Transverse colon (tissue), 4 donors: ENCODE results near the gene AFAP1L2. TPM values are rescaled to one million over a fixed set of nuclear protein-coding genes. Genes with fewer than 3 reads are reported as not detected.

Source experiments
- DNase-seq: peaks from one replicate; pipeline ENCODE4 v3.0.0-alpha.2; 2019
- H3K27ac ChIP-seq, 4 donors: fragments of 200-600 bp; sonication (generic); 2 replicates each; pipeline ENCODE4 v1.5.1; 2016 to 2018; ENCODE audit warnings: inconsistent platforms in 4 of 4
- H3K27me3 ChIP-seq: fragments of 200-600 bp; sonication (generic); 2 replicates; pipeline ENCODE4 v1.5.1; 2017; ENCODE audit warnings: inconsistent platforms
- H3K36me3 ChIP-seq, 4 donors: fragments of 200-600 bp; sonication (generic); 2 replicates each; pipeline ENCODE4 v1.5.1; 2017 to 2019; ENCODE audit warnings: inconsistent platforms in 4 of 4
- H3K4me1 ChIP-seq, 4 donors: fragments of 200-600 bp; sonication (generic); 2 replicates each; pipeline ENCODE4 v1.5.1; 2017 to 2020; ENCODE audit warnings: inconsistent platforms in 4 of 4
- H3K4me3 ChIP-seq, 4 donors: fragments of 200-600 bp; sonication (generic); 1 replicate in 1 of 4; 2 replicates in 3 of 4; pipeline versions ENCODE4 v1.5.1 to v1.6.1; 2017 to 2019; ENCODE audit warnings: inconsistent platforms in 4 of 4
- H3K9me3 ChIP-seq, 2 donors: fragments of 200-600 bp; sonication (generic); 2 replicates each; pipeline ENCODE4 v1.5.1; 2017 to 2019; ENCODE audit warnings: inconsistent platforms in 2 of 2
- CTCF ChIP-seq, 5 experiments: fragments of 200-600 bp in 3 of 5; fragments of 450-650 bp in 2 of 5; sonication (generic) in 3 of 5; IDR thresholded peaks; 1 replicate in 2 of 5; 2 replicates in 3 of 5; pipeline ENCODE4 v1.5.1; 2016 to 2017; ENCODE audit warnings: antibody characterized with exemption in 5 of 5, inconsistent platforms in 3 of 5, mild to moderate bottlenecking in 2 of 5, moderate library complexity in 1 of 5
- EP300 ChIP-seq: sonication (generic); formaldehyde crosslinking; IDR thresholded peaks from one replicate; pipeline ENCODE4 v1.6.1; 2017; ENCODE audit warnings: antibody characterized with exemption, low read depth
- POLR2A ChIP-seq: fragments of 450-650 bp; IDR thresholded peaks from one replicate; pipeline ENCODE4 v1.6.1; 2016; ENCODE audit warnings: antibody characterized with exemption, mild to moderate bottlenecking, moderate library complexity
- POLR2AphosphoS5 ChIP-seq, 3 donors: sonication (generic); formaldehyde crosslinking; IDR thresholded peaks; one replicate each; pipeline ENCODE4 v1.6.1; 2016; ENCODE audit warnings: antibody characterized with exemption in 3 of 3
- WGBS, 2 donors: methylation state at CpG; one replicate each; pipeline ENCODE4 v1.1.5; 2018; ENCODE audit warnings: low coverage in 1 of 2; 5-methylcytosine and 5-hydroxymethylcytosine counted together
- in situ Hi-C, 4 donors: fragments of 200-750 bp; cut with MboI; loops; one replicate each; pipeline versions ENCODE4 v1.15.0 to v1.15.1; 2017; ENCODE audit warnings: low sequenced_read_pairs in 3 of 4, low pct_ligation_motif_present in 1 of 4, low pct_unique_long_range_greater_than_20kb in 1 of 4
- intact Hi-C: fragments of 100-400 bp; cut with DNase I; formaldehyde crosslinking; loops from one replicate; pipeline ENCODE4 v1.15.1; 2023; ENCODE audit warnings: low total_unique reads
- total RNA-seq, 4 donors: library from RNA; depleted of rRNA; stranded (reverse); fragments of >200 nt; gene quantifications; one replicate each; pipeline ENCODE4 v1.1.0, GENCODE V29; 2016

Gene AFAP1L2
- total RNA-seq, 4 donors from 2014 or later = 12.2 to 42.6 (median 13.2) TPM

- DNase-seq = no peak
- no peak for TF ChIP-seq POLR2AphosphoS5 (IDR thresholded peaks at IDR 0.05)
- TF ChIP-seq CTCF (IDR thresholded peaks at IDR 0.05) = no peak
- TF ChIP-seq EP300 = no peak
- TF ChIP-seq POLR2A = no peak
- peaks cover 25% of the 10 kb centered on the region for H3K27me3 ChIP-seq
- H3K4me1 ChIP-seq = peaks cover 9 to 40% (median 21%) of the 10 kb centered on the region in 4 donors
- peak overlapping the region; percentile 66 to 80 (median 75) for H3K27ac ChIP-seq
- no peaks in the 10 kb centered on the region for H3K36me3 ChIP-seq
- no peak overlapping the region for H3K4me3 ChIP-seq
- WGBS, 2 donors = 73 to 78% methylated on average over 2 of the region's 2 CpGs
- in situ Hi-C loops = no loop called here
- intact Hi-C loops = loop anchor here (5.0 kb wide), 1 partner anchor 1300 kb away; no protein-coding TSS in a partner anchor
- H3K9me3 ChIP-seq = no peaks in the 10 kb centered on the region
Measured at GRCh38 chr10:114402233-114402632, 2.1 kb downstream of the AFAP1L2 start.

- Histone ChIP-seq H3K27ac (peak overlapping the region; percentile 66 to 80 (median 75)), H3K4me3 (no peak overlapping the region), H3K27me3 (peaks cover 25% of the 10 kb centered on the region), H3K9me3 (no peaks in the 10 kb centered on the region), H3K4me1 (peaks cover 9 to 46% (median 21%) of the 10 kb centered on the region in 4 donors), H3K36me3 (no peaks in the 10 kb centered on the region)
- TF ChIP-seq POLR2A (no peak), POLR2AphosphoS5 (IDR thresholded peaks at IDR 0.05) (peak; percentile 46 to 69 (median 64)), CTCF (IDR thresholded peaks at IDR 0.05) (no peak), EP300 (peak; percentile 13)
- WGBS, 2 donors = 53 to 66% methylated on average over 4 to 7 of the region's 7 CpGs
- in situ Hi-C loops = no loop called here
- intact Hi-C loops = loop anchor here (5.0 kb wide), 1 partner anchor 1301 kb away; no protein-coding TSS in a partner anchor
- DNase-seq = peak; percentile 61
Measured at GRCh38 chr10:114401195-114401791, 3.0 kb downstream of the AFAP1L2 start.

- peaks cover 9 to 44% (median 21%) of the 10 kb centered on the region in 4 donors for H3K4me1 ChIP-seq
- TF ChIP-seq CTCF (IDR thresholded peaks at IDR 0.05) (no peak), POLR2A (no peak), POLR2AphosphoS5 (IDR thresholded peaks at IDR 0.05) (no peak), EP300 (no peak)
- H3K4me3 ChIP-seq = no peak overlapping the region
- H3K36me3 ChIP-seq = no peaks in the 10 kb centered on the region
- 77 to 94% methylated on average over 2 of the region's 3 CpGs for WGBS, 2 donors
- H3K27me3 ChIP-seq = peaks cover 24% of the 10 kb centered on the region
- in situ Hi-C loops = no loop called here
- no peaks in the 10 kb centered on the region for H3K9me3 ChIP-seq
- peak overlapping the region; percentile 66 to 80 (median 75) for H3K27ac ChIP-seq
- intact Hi-C loops = loop anchor here (5.0 kb wide), 1 partner anchor 1302 kb away; no protein-coding TSS in a partner anchor
- DNase-seq = no peak
Measured at GRCh38 chr10:114400091-114400490, 4.2 kb downstream of the AFAP1L2 start.

DNA sequence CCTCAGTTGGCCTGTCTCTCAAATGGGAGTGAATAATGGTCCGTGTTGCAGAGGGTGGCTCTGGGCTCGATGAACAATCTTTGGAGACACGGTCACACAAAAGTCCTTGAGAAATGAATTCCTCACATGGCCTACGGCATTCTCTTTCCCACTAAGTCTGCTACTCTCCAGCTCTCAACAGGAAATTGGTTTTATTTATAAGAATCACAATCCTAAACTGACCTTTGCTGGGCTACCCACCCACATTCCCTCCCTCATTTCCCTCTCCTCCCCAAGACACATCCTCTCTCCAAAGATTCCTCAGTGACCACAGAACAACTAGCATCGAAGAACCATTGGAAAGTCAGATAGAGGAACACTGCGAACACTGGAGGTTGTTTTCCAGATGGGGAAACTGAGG is 4.7 kb downstream of the AFAP1L2 start:
- WGBS, 2 donors = 45 to 73% methylated on average over 4 to 6 of the region's 6 CpGs
- peak overlapping the region; percentile 66 to 80 (median 75) for H3K27ac ChIP-seq
- in situ Hi-C loops = no loop called here

More for the DNA sequence above, 4.7 kb downstream of the AFAP1L2 start:
- intact Hi-C loops = no loop called here
- no peak overlapping the region for H3K4me3 ChIP-seq
- peaks cover 9 to 40% (median 19%) of the 10 kb centered on the region in 4 donors for H3K4me1 ChIP-seq
- H3K36me3 ChIP-seq = no peaks in the 10 kb centered on the region
- no peaks in the 10 kb centered on the region for H3K9me3 ChIP-seq
- no peak for DNase-seq
- TF ChIP-seq EP300 (no peak), POLR2AphosphoS5 (IDR thresholded peaks at IDR 0.05) (no peak), CTCF (IDR thresholded peaks at IDR 0.05) (no peak)
- peaks cover 19% of the 10 kb centered on the region for H3K27me3 ChIP-seq
